NT2/D1 (cell line): ENCODE data around the gene PHYKPL.

ENCODE experiments used
- SUZ12 ChIP-seq: IDR thresholded peaks from 2 replicates; pipeline ENCODE4 v1.6.1; 2011; ENCODE audit not compliant: insufficient read length, insufficient read depth; ENCODE audit errors: extremely low read depth
- YY1 ChIP-seq: IDR thresholded peaks from 2 replicates; pipeline ENCODE4 v1.6.1; 2011; ENCODE audit not compliant: insufficient read length, insufficient read depth
- ZNF274 ChIP-seq: IDR thresholded peaks from 2 replicates; pipeline ENCODE4 v1.6.1; 2011; ENCODE audit warnings: mild to moderate bottlenecking, low read depth, low read length

GRCh38 chr5:178208540-178209227 lies 23.9 kb downstream of the PHYKPL start:
- TF ChIP-seq SUZ12 (no peak), ZNF274 (no peak), YY1 (no peak)
